Measurements from ENCODE around the gene UBAC2. TPM values are rescaled to one million over a fixed set of nuclear protein-coding genes. Genes with fewer than 3 reads are reported as not detected.

Gene UBAC2
- total and polyA plus RNA-seq, 2 of the 4 experiments (the other 2 are of a cell fraction), result 20.8 to 36.3 TPM

GRCh38 chr13:99218969-99219368 lies 18.3 kb downstream of the UBAC2 start:
- Histone ChIP-seq H3K9me3 (ENCODE audit: control insufficient read depth, insufficient read depth, low read length) (no peaks in the 10 kb centered on the region), H2AFZ (replicated peaks; ENCODE audit: low read length, poor library complexity) (no peak overlapping the region), H3K4me3 (ENCODE audit: insufficient read depth, low read depth, low read length) (no peak overlapping the region), H2BK120ac (ENCODE audit: low read depth, low read length) (no peak overlapping the region), H2BK15ac (ENCODE audit: low read depth, low read length) (no peak overlapping the region), H3K14ac (replicated peaks; ENCODE audit: low read depth, low read length) (0 out of 2 replicates have a peak overlapping the region, but pooled peaks have one; percentile 4), H3K4ac (ENCODE audit: low read depth, low read length) (no peak overlapping the region), H2BK5ac (ENCODE audit: low read depth, low read length, poor library complexity, severe bottlenecking) (no peak overlapping the region), H2AK9ac (replicated peaks; ENCODE audit: low read depth, low read length, poor library complexity) (no peak overlapping the region), H3K27ac (ENCODE audit: insufficient read depth, low read length) (no peak overlapping the region), H3K9ac (ENCODE audit: low read depth, low read length) (no peak overlapping the region), H3K79me1 (ENCODE audit: low read depth in 1 of 2, low read length in 2 of 2) (peaks cover 37 to 63% of the 10 kb centered on the region in 2 experiments), H4K5ac (ENCODE audit: low read depth, low read length) (no peak overlapping the region), H3K36me3 (ENCODE audit: control insufficient read depth, insufficient read depth, low read length) (peaks cover 3% of the 10 kb centered on the region; the same call in 1 of the 2 replicates), H4K91ac (ENCODE audit: insufficient read depth, low read depth, low read length) (no peak overlapping the region), H3K4me2 (ENCODE audit: low read depth, low read length) (no peak overlapping the region), H2AK5ac (ENCODE audit: low read depth, low read length) (no peak overlapping the region), H3K4me1 (ENCODE audit: control insufficient read depth, insufficient read depth, low read length) (peaks cover 6% of the 10 kb centered on the region; the same call in 1 of the 2 replicates), H3K56ac (ENCODE audit: extremely low read depth, insufficient read depth, low read length) (no peak overlapping the region), H4K20me1 (ENCODE audit: insufficient read depth, low read length) (peaks cover 57% of the 10 kb centered on the region), H4K8ac (ENCODE audit: low read depth in 2 of 2, low read length in 2 of 2) (no peak overlapping the region), H3K18ac (ENCODE audit: low read depth, low read length) (no peak overlapping the region), H3K27me3 (ENCODE audit: control insufficient read depth, insufficient read depth, low read length) (no peaks in the 10 kb centered on the region), H3K9me1 (ENCODE audit: insufficient read depth, low read length) (0 out of 2 replicates have a peak, but pooled peaks cover 9% of the 10 kb centered on the region), H2BK20ac (ENCODE audit: low read depth, low read length) (no peak overlapping the region), H3K23ac (ENCODE audit: low read depth, low read length) (no peak overlapping the region)
- ChIA-PET POLR2A (ENCODE audit: unreplicated experiment) (no interaction called here), CTCF (interaction anchor here (1.1 kb wide), 1 partner anchor 12 kb away, joined by 3 read pairs; no protein-coding TSS in a partner anchor)
- intact Hi-C loops (cut with micrococcal nuclease) (loop anchor here (1.0 kb wide), 1 partner anchor 39 kb away; the partner anchor contains the start of gene GPR18), dilution Hi-C loops (cut with HindIII; ENCODE audit: low sequenced_read_pairs, unreplicated experiment) (no loop called here), in situ Hi-C loops (cut with MboI; ENCODE audit: low sequenced_read_pairs) (no loop called here)
- ATAC-seq (ENCODE audit: low read depth) (no peak; the same call in 1 of the 2 replicates), DNase-seq (no peak)
- no TSS peak for BruUV-seq (replicated peaks)
- TF ChIP-seq FOS (IDR thresholded peaks at IDR 0.05; ENCODE audit: low read depth, low read length) (no peak), NFE2L2 (IDR thresholded peaks at IDR 0.05; ENCODE audit: low read depth, low read length) (no peak), CHD1 (IDR thresholded peaks at IDR 0.05; ENCODE audit: low read depth, low read length) (no peak), SMC3 (IDR thresholded peaks at IDR 0.05; ENCODE audit: low read depth, low read length) (no peak), ELK1 (IDR thresholded peaks at IDR 0.05; ENCODE audit: borderline replicate concordance, low read depth, low read length) (no peak)
- no CpG with 5 or more reads among the region's 2 CpGs for WGBS, 2 experiments (ENCODE audit: extremely low coverage in 2 of 2, insufficient read length in 1 of 2)

Data from IMR-90 (cell line).